ENCODE measurements around the gene ST6GALNAC3.

ST6GALNAC3 gene

GRCh38 chr1:76470166-76470565 lies 395.6 kb downstream of the ST6GALNAC3 start:
- no peak for DNase-seq

- DNase-seq, result no peak
These were observed 397.0 kb downstream of the ST6GALNAC3 start for GRCh38 chr1:76471536-76471935.

GRCh38 chr1:76473591-76473990 lies 399.0 kb downstream of the ST6GALNAC3 start:
- DNase-seq, result no peak

- DNase-seq, result no peak
These were observed 400.4 kb downstream of the ST6GALNAC3 start for GRCh38 chr1:76474922-76475321.

DNA sequence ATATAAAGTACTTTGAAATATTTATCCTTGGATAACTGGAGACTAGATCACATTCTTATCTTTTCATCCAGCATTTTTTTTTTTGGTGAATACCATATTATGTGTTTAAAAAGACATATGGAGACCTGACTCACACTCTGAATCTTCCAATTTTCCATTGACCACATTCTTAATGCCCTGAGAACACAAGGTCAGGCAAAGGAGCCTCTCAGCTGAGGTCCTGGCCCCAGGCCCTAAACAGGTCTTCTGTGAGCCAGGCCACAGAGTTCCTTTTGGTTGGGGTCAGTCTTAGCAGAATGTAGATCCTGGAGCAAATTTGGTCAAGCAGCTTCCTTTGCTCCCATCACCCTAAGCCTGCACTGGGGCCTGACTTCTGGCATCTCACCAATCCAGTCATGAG lies 402.6 kb downstream of the ST6GALNAC3 start:
- no peak for DNase-seq

GRCh38 chr1:76480827-76481226 lies 406.3 kb downstream of the ST6GALNAC3 start:
- no peak for DNase-seq

DNA sequence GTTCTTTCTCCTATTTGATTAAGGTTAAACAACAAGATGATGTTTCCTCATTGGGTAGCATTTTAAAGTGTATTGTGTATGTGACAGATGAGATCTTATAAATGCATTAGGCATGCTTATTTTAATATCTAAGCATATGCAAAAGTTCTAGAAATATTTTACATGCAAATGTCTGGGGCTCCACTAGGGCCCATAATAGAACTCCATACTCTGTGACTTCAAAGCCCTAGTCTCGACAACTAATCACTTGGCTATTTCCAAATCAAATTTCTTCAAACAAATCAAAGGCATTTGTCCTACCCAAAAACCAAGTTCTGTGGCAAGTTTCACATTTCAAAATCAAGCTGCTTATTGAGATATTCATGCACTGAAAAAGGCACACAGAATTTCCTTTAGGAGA lies 407.1 kb downstream of the ST6GALNAC3 start:
- no peak for DNase-seq

DNA sequence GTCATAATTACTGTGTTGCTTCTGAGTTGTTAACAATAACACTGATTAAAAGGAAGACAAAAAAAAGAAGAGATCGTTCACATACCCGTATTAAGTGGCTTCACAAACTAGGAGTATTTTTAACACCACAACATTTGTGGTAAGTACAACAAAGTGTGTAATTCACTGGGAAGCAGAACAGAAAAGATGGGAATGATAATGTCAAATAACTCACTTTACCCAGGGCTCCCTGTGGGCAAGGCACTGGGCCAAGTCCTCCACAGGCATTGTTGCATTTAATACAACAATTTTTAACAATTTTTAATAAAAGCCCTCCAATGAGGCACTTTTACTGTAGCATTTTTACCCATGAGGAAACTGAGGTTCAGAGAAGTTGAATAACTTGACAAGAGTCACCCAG lies 407.7 kb downstream of the ST6GALNAC3 start:
- no peak for DNase-seq

DNA sequence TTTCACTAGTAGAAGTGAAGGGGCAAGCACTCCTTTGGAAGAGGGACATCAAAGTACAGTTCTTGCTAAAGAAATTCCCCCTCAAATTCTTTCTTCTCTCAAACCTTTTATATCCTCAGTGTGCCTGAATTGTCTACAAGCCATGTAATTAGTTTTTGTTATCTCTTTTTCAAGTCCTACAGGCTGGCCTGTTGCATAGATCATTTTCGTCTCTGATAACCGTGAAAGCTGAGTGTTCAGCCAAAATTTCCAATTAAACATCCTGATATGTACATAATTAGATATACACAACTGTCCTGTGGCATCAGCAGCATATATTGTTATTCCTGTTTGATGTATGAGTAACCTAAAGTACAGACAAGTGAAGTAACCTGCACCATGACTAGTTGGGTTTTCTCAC lies 417.2 kb downstream of the ST6GALNAC3 start:
- no peak for DNase-seq

GRCh38 chr1:76492752-76493430 lies 418.3 kb downstream of the ST6GALNAC3 start:
- no peak for DNase-seq

GRCh38 chr1:76494807-76495206 lies 420.3 kb downstream of the ST6GALNAC3 start:
- DNase-seq, result no peak

DNA sequence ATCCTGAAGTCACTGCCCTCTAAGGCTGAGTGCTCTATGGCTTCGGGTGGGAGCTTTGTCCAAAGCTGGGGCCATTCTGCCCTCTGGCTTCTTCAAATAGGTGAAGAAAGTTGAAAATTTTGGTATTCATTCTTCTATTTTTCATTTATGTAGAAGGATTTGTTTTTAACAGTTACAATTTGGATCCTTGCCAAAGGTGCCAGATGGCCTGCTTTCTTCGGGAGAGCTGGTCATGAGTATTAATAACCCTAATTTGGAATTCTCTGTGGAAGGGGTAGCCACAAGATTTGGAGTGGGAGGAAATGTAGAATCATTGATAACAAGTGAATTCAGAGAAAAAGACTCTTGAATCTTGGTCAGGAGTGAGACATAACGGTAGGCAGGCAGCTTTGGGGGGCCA lies 422.3 kb downstream of the ST6GALNAC3 start:
- DNase-seq, result no peak

DNA sequence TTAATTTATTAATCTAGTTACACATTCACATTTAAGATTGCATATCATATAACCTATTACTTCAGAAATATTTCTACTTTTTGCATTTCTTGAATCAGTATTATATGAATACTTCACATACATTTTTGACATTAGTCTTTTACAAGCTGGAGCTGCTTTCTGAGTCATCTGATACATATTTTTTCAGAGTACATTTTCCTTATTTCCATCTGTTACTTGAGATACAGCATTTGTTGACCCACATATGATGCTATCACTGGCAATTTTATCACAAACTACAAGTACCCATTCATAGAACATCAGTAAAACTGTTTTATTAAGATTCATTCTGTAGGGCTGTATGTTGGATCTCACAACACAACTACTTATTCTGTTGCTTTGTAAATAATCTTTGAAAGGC lies 425.6 kb downstream of the ST6GALNAC3 start:
- DNase-seq, result no peak

GRCh38 chr1:76501136-76501535 lies 426.6 kb downstream of the ST6GALNAC3 start:
- no peak for DNase-seq

- DNase-seq, result no peak
These were observed 427.2 kb downstream of the ST6GALNAC3 start for GRCh38 chr1:76501586-76502219.

- no peak for DNase-seq
These were observed 428.6 kb downstream of the ST6GALNAC3 start for GRCh38 chr1:76503100-76503499.

- DNase-seq, result no peak
These were observed 429.2 kb downstream of the ST6GALNAC3 start for GRCh38 chr1:76503736-76504135.

GRCh38 chr1:76507376-76507775 lies 432.8 kb downstream of the ST6GALNAC3 start:
- DNase-seq, result no peak

GRCh38 chr1:76508871-76509270 lies 434.3 kb downstream of the ST6GALNAC3 start:
- DNase-seq, result no peak

- no peak for DNase-seq
These were observed 436.4 kb downstream of the ST6GALNAC3 start for GRCh38 chr1:76510672-76511557.

GRCh38 chr1:76511558-76512179 lies 437.1 kb downstream of the ST6GALNAC3 start:
- DNase-seq, result no peak

GRCh38 chr1:76530953-76531352 lies 456.4 kb downstream of the ST6GALNAC3 start:
- DNase-seq, result no peak

- no peak for DNase-seq
These were observed 467.1 kb downstream of the ST6GALNAC3 start for GRCh38 chr1:76541618-76542017.

Measured in stimulated activated CD4-positive, alpha-beta T cell treated with anti-CD3 and anti-CD28 coated beads, Interleukin-2, amount 100 ng/mL, for 48 hours (primary cell).